ENCODE data around the gene DEPDC4.
"Not testable (repeated sequence)": the region's sequence is repeated elsewhere in the genome, so short reads cannot be mapped to it uniquely, and the experiment has no call there.

The DEPDC4 gene

DNA sequence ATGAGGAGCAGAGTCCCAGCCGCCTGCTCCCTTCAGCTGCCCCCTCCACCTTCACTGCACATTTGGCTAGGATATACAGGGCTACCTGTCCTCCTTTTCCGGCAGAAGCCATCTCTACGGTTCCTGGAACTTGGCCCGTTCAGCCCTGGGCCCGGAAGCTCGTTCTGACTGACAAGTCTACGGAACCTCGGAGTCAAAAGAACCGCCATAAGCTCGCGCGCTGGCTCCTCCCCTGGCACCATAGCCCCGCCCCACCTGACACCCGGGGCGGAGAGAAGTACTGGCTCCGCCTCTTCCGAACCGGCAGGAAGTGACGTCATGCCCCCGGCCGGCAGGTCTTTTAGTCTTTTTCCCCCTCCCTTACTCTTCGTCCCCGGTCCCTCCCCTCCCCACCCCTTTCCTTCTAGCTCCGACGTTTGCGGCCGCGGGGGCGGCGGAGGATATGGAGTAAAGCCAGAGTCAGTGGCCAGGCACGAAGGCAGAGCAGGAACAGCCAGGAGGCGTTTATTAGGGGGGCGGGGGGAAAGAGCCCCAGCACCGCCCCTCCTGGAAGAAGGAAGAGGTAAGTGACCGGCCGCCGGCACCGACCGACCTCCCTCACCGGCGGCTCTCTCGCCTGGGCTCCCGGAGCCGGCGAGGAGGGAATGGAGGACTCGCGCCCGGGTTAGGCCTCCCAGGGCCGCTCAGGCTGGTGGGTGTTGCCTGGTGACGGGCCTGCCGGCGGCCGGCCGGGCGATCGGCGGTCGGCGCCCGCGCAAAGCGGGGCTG, at the start of gene DEPDC4, which contains the start of gene SCYL2:
TSS of gene DEPDC4 (minus strand) at position 245 of the 768 bp plus-strand sequence. CDS start at position 242, 3 bp downstream.
TSS of gene SCYL2 (plus strand) at position 343 of the 768 bp plus-strand sequence. CDS start 15,794 bp downstream, outside the sequence.
- DNase-seq (ENCODE audit: low read depth) = peak; percentile 89

GRCh38 chr12:100311317-100311716, 44.4 kb upstream of the DEPDC4 start:
- DNase-seq (ENCODE audit: low read depth) = no peak

DNA sequence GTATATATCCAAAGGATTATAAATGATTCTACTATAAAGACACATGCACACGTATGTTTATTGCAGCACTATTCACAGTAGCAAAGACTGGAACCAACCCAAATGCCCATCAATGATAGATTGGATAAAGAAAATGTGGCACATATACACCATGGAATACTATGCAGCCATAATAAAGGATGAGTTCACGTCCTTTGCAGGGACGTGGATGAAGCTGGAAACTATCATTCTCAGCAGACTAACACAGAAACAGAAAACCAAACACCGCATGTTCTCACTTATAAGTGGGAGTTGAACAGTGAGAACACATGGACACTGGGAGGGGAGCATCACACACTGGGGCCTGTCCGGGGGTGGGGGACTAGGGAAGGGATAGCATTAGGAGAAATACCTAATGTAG, 41.3 kb upstream of the DEPDC4 start:
- DNase-seq (ENCODE audit: low read depth) = not testable (repeated sequence)

- DNase-seq (ENCODE audit: low read depth) = not testable (repeated sequence)
These were observed 37.5 kb upstream of the DEPDC4 start for GRCh38 chr12:100304334-100304733.

DNA sequence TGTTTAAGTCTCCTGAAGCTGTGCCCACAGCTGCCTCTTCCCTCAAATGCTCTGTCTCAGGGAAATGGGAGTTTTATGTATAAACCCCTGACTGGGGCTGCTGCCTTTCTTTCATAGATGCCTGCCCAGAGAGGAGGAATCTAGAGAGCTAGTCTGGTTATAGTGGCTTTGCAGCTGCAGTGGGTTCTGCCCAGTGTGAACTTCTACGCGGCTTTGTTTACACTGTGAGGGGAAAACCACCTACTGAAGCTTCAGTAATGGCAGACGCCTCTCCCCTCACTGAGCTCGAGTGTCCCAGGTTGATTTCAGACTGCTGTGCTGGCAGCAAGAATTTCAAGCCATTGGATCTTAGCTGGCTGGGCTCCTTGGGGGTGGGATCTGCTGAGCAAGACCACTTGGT, 37.0 kb upstream of the DEPDC4 start:
- no peak for DNase-seq (ENCODE audit: low read depth)

- DNase-seq (ENCODE audit: low read depth) = no peak
These were observed 35.2 kb upstream of the DEPDC4 start for GRCh38 chr12:100302081-100302480.

GRCh38 chr12:100295764-100296555, 29.1 kb upstream of the DEPDC4 start:
- no peak for DNase-seq (ENCODE audit: low read depth)

- DNase-seq (ENCODE audit: low read depth) = not testable (repeated sequence)
These were observed 27.5 kb upstream of the DEPDC4 start for GRCh38 chr12:100294366-100294765.

DNA sequence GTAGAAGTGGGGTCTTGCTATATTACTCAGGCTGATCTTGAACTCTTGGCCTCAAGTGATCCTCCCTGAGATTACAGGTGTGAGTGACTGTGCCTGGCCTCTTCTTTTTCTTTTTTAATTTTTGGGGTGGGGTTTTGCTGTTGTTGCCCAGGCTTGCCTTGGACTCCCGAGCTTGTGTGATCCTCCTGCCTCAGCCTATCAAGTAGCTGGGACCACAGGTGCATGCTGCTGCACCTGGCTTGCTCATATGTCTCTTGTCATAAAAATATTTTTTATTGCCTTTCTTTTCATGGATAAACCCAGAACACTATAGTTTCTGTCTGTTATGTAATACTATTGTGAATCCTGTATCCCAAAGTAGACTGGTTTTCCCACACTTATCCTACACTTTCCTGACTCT, 26.1 kb upstream of the DEPDC4 start:
- no peak for DNase-seq (ENCODE audit: low read depth)

GRCh38 chr12:100290016-100290415, 23.1 kb upstream of the DEPDC4 start:
- DNase-seq (ENCODE audit: low read depth) = no peak

DNA sequence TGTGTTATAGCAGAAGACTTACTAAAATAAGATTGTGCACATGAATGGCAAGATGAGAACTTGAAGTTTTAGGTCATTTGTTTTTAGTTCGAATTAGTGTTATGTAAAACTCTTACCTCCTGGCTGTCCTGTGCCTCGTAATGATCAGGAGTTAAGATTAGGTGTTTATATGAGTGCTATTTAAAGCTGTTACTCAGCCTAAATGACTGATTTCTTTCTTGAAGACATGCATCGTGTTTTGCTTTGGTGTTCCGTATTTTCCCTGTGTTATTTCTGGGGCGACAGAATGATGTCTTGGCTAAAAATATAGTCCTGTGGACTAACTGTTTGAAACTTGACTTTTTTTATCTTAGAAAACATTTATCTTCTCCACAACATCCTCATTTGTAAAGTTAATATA, 22.2 kb upstream of the DEPDC4 start:
- no peak for DNase-seq (ENCODE audit: low read depth)

DNA sequence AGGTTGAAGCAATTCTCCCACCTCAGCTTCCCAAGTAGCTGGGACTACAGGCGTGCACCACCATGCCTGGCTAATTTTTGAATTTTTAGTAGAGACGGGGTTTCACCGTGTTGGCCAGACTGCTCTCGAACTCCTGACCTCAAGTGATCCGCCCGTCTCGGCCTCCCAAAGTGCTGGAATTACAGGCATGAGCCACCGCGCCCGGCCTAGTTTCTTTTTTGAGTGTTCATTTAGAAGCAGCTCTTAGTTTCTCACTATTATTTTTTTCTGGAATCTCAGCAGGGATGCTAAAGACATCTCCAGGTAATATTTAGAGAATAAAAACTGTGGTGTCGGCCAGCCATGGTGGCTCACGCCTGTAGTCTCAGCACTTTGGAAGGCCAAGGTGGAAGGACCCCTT, 17.7 kb upstream of the DEPDC4 start:
- DNase-seq (ENCODE audit: low read depth) = not testable (repeated sequence)

- DNase-seq (ENCODE audit: low read depth) = no peak
These were observed 12.8 kb upstream of the DEPDC4 start for GRCh38 chr12:100279607-100280244.

GRCh38 chr12:100279159-100279558, 12.3 kb upstream of the DEPDC4 start:
- DNase-seq (ENCODE audit: low read depth) = no peak

DNA sequence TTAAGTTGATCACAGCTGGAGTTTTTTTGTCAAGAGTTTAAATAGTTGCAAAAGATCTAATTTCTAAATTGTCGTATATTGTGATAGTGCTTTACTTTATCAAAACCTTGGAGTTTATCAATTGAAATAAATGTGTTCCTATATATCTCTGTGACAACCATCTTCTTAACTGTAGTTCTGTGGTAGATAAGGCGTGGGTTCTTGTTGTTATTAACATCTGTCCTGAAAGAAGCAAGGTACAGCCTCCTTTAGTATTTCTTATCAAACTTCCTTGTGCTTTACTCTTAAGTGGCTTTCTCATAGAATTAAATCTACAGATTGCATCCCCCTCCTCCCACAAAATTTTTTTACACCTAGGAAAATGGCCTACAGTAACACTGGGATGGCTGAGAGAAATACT, 7.4 kb upstream of the DEPDC4 start:
- no peak for DNase-seq (ENCODE audit: low read depth)

DNA sequence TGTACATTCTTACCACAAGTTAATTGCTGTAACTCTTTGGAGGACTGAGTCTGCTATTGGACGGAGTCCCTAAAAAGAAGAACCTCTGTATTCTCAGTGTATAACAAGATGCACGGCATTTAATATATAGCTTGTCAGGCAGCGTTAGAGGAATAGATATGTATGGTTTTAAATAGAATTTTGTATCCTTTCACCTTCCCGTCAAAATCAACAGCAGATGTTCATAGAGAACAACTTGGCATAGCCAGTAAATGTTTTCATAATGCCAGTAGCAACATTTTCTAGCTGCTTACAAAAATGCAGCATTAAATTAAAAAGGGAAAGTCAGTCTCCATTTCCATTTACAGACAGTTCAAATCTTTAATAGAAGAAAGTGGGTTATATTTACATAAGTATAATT, 6.9 kb upstream of the DEPDC4 start:
- DNase-seq (ENCODE audit: low read depth) = no peak

DNA sequence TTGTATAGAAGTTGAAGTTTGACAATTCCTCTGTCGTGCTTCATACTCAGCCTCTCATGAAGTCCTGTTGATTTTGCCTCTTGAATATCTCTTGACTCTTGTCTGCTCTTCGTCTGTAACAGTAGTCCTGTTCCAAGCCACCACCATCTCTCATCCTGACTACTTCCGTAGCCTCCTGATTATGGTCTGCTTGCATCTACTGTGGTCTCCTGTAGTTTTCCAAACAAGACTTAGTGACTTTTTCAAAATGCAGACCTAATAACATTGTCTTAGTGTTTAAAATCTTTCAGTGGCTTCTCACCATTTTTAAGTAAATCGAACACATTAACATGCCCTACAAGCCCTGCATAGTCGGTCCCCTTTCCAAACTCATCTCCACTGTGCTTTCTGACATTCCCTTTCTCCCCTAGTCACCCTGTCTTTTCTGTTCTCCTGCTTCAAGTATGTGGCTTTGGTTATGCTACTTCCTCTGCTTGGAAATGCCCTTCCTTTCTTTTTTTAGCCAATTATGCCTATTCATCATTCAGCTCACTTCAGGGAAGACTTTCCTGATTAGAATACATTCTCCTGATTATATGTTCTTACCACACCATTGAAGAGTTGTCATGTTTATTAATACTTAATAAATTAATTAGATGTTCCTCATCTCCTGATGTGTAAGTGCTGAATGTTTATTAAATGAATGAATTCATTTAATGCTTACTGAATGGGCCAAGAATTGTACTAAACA, 2.1 kb upstream of the DEPDC4 start:
- no peak for DNase-seq (ENCODE audit: low read depth)

DNA sequence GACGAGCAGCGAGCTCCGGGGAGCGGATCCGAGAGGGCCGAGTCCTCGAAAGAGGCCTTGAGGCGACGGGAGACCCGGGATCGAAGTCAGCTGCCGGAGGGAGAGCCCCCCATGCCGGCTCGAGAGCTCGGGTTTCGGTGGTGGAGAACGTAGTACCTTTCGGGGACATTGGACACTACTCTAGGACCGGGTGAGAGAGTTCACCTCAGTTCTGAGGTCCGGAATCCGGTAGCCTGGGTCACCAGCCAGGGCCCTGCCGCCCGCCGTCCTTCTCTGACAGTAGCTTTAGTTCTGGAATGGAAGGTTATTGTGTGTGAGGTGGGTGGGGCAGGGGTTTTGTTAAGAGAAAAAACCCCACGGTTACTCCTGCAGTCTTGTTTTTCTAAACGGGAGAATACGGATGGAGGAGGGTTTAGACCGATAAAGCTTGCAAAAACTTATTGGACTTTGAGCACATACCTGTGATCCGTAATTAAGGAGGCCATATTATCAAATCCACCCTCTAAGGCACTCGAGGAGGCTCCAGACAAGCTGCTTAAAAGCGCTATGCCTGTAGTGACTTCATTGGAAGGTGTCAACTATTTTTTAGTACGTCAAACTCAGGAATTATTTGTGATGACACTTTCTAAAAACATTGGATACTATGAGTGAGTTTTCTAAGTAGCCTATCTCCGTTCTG, 863 bp upstream of the DEPDC4 start:
- DNase-seq (ENCODE audit: low read depth) = peak; percentile 8

DNA sequence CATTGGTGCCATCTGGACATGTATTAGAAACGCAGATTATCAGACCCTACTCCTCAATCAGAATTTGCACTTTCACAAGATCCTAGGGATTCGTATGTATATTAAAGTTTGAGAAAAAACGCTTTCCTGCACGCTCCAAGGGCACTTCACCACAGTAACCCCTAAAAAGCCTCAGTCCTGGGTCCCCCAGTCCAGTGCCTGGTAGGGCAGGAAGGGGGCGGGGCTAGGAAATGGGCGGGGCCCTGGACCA, 369 bp downstream of the DEPDC4 start:
- no peak for DNase-seq (ENCODE audit: low read depth)

- no peak for DNase-seq (ENCODE audit: low read depth)
These were observed 921 bp downstream of the DEPDC4 start for GRCh38 chr12:100265732-100266584.

GRCh38 chr12:100265107-100265506, 1.8 kb downstream of the DEPDC4 start:
- DNase-seq (ENCODE audit: low read depth) = not testable (repeated sequence)
